ENCODE results near the gene OLR1.

- no peak for TF ChIP-seq CTCF (IDR thresholded peaks at IDR 0.05; ENCODE audit: low read length)
- TF ChIP-seq EZH2 (optimal IDR thresholded peaks at IDR 0.05; ENCODE audit: low read depth, low read length): no peak
- TF ChIP-seq EZH2phosphoT487 (IDR thresholded peaks at IDR 0.05; ENCODE audit: low read length): no peak
These were observed 56.0 kb downstream of the OLR1 start for GRCh38 chr12:10115890-10116289.
